DOHH2 (cell line): Measurements from ENCODE around the gene HHAT.

Experiments used
- CTCF ChIP-seq: fragments of 200-600 bp; sonication (generic); IDR thresholded peaks from one replicate; pipeline ENCODE4 v1.5.1; 2014; ENCODE audit warnings: antibody characterized with exemption, mild to moderate bottlenecking, low read depth, low read length; ENCODE audit not compliant: poor library complexity, severe bottlenecking
- EZH2phosphoT487 ChIP-seq: fragments of 200-600 bp; sonication (generic); IDR thresholded peaks from 2 replicates; pipeline ENCODE4 v1.6.1; 2017; ENCODE audit warnings: borderline replicate concordance, mild to moderate bottlenecking, antibody characterized with exemption, low read length, moderate library complexity, mixed read lengths

DNA sequence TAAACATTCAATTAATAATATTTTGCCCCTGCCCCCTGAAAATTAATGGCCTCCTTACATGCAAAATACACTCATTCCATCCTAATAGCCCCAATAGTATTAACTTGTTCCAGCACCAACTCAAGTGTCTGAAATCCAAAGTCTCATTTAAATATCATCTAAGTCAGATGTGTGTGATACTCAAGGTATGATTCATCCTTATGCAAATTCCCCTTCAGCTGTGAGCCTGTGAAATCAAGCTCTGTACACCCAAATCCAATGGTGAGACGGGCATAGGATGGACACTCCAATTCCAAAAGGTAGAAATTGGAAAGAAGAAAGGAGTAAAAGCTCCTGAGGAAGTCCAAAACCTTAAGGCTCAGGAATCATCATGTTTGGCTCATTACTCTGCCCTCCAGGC lies 83.5 kb downstream of the HHAT start:
- TF ChIP-seq CTCF = no peak
- no peak for TF ChIP-seq EZH2phosphoT487
